Ecto neural progenitor cell (in vitro differentiated cells): ENCODE data around the gene UXS1.

Source experiments
- DNase-seq: peaks from one replicate; pipeline ENCODE4 v3.0.0-alpha.2; 2018; ENCODE audit warnings: low spot score

The UXS1 gene

GRCh38 chr2:106189325-106189724, 4.8 kb downstream of the UXS1 start:
- no peak for DNase-seq

- DNase-seq = no peak
Measured at GRCh38 chr2:106187273-106187891, 6.7 kb downstream of the UXS1 start.

GRCh38 chr2:106185475-106186184, 8.5 kb downstream of the UXS1 start:
- DNase-seq = no peak

- no peak for DNase-seq
Measured at GRCh38 chr2:106184857-106185256, 9.2 kb downstream of the UXS1 start.

GRCh38 chr2:106184394-106184793, 9.7 kb downstream of the UXS1 start:
- no peak for DNase-seq

GRCh38 chr2:106183101-106183696, 10.9 kb downstream of the UXS1 start:
- no peak for DNase-seq

- no peak for DNase-seq
Measured at GRCh38 chr2:106181064-106181463, 13.0 kb downstream of the UXS1 start.

GRCh38 chr2:106180602-106181001, 13.5 kb downstream of the UXS1 start:
- no peak for DNase-seq

- DNase-seq = no peak
Measured at GRCh38 chr2:106178716-106179115, 15.4 kb downstream of the UXS1 start.

GRCh38 chr2:106177581-106177980, 16.5 kb downstream of the UXS1 start:
- DNase-seq = no peak

- no peak for DNase-seq
Measured at GRCh38 chr2:106176446-106177099, 17.5 kb downstream of the UXS1 start.

GRCh38 chr2:106175086-106175850, 18.8 kb downstream of the UXS1 start:
- DNase-seq = no peak

GRCh38 chr2:106174056-106174455, 20.0 kb downstream of the UXS1 start:
- no peak for DNase-seq

- DNase-seq = no peak
Measured at GRCh38 chr2:106172649-106173048, 21.5 kb downstream of the UXS1 start.

GRCh38 chr2:106168657-106169056, 25.4 kb downstream of the UXS1 start:
- DNase-seq = no peak

- no peak for DNase-seq
Measured at GRCh38 chr2:106167067-106167466, 27.0 kb downstream of the UXS1 start.

- DNase-seq = no peak
Measured at GRCh38 chr2:106165561-106165960, 28.5 kb downstream of the UXS1 start.

- DNase-seq = no peak
Measured at GRCh38 chr2:106165029-106165428, 29.1 kb downstream of the UXS1 start.

GRCh38 chr2:106163948-106164545, 30.1 kb downstream of the UXS1 start:
- DNase-seq = no peak

- no peak for DNase-seq
Measured at GRCh38 chr2:106161938-106162820, 31.9 kb downstream of the UXS1 start.

GRCh38 chr2:106161341-106161740, 32.8 kb downstream of the UXS1 start:
- DNase-seq = no peak
